ENCODE measurements around the gene KCNMA1. TPM values are rescaled to one million over a fixed set of nuclear protein-coding genes. Genes with fewer than 3 reads are reported as not detected.

Gene KCNMA1
- total and polyA plus RNA-seq, 2 donors (not counting 1 experiment from before 2014, with no cell fraction given), result 0.82 to 3.1 TPM

GRCh38 chr10:77196614-77197013 lies 441.0 kb downstream of the KCNMA1 start:
- intact Hi-C loops (cut with micrococcal nuclease), result no loop called here
- Mint-ChIP-seq H3K4me1 (peaks cover 4% of the 10 kb centered on the region), H3K27ac (no peak overlapping the region), H3K27me3 (peaks cover 21% of the 10 kb centered on the region), H3K4me3 (no peak overlapping the region), H3K9me3 (ENCODE audit: insufficient read depth) (peaks cover 2% of the 10 kb centered on the region)
- DNase-seq, result no peak
- ATAC-seq (ENCODE audit: low read depth), result no peak
- Histone ChIP-seq H3K4me1 (ENCODE audit: control insufficient read depth in 2 of 2, insufficient read depth in 2 of 2, low read length in 2 of 2) (no peaks in the 10 kb centered on the region), H3K27me3 (replicated peaks in 1 of 4; ENCODE audit: control extremely low read depth in 1 of 4, control insufficient read depth in 3 of 4, insufficient read depth in 4 of 4, low read length in 3 of 4) (peaks cover 0 to 5% (median 0%) of the 10 kb centered on the region in 4 experiments), H3K27ac (ENCODE audit: low read length in 2 of 2) (no peak overlapping the region), H2AFZ (ENCODE audit: insufficient read depth, low read depth, low read length, poor library complexity, severe bottlenecking) (no peak overlapping the region), H3K36me3 (replicated peaks in 1 of 2; ENCODE audit: control extremely low read depth in 1 of 2, control insufficient read depth in 1 of 2, extremely low read depth in 1 of 2, insufficient read depth in 2 of 2, low read length in 1 of 2) (no peaks in the 10 kb centered on the region), H3K79me2 (ENCODE audit: control insufficient read depth, insufficient read depth, low read length) (no peaks in the 10 kb centered on the region), H4K20me1 (ENCODE audit: control insufficient read depth, insufficient read depth, low read length, poor library complexity, severe bottlenecking) (no peaks in the 10 kb centered on the region), H3K9me3 (ENCODE audit: control extremely low read depth in 1 of 3, control insufficient read depth in 2 of 3, insufficient read depth in 1 of 3, low read length in 2 of 3) (no peaks in the 10 kb centered on the region), H3K4me2 (replicated peaks; ENCODE audit: low read depth, low read length, poor library complexity, severe bottlenecking) (no peak overlapping the region), H3K4me3 (ENCODE audit: control extremely low read depth in 1 of 5, extremely low read depth in 1 of 5, insufficient read depth in 1 of 5, low read depth in 2 of 5, low read length in 4 of 5) (no peak overlapping the region), H3K9ac (ENCODE audit: low read length) (no peak overlapping the region)
- WGBS (ENCODE audit: insufficient coverage), result 100% methylated on average over 1 of the region's 2 CpGs
- POLR2A ChIA-PET, result no interaction called here
- no peak for TF ChIP-seq CTCF (IDR thresholded peaks at IDR 0.05)
- no peak for TF ChIP-seq EZH2 (IDR thresholded peaks at IDR 0.05; ENCODE audit: borderline replicate concordance, insufficient read depth, low read depth, low read length, poor library complexity, severe bottlenecking)
- CTCF ChIA-PET, result no interaction called here

- no peak overlapping the region for H3K27ac ChIP-seq (ENCODE audit: low read length in 2 of 2)
- no peak overlapping the region for H3K4me3 ChIP-seq (ENCODE audit: control extremely low read depth in 1 of 5, extremely low read depth in 1 of 5, insufficient read depth in 1 of 5, low read depth in 2 of 5, low read length in 4 of 5)
- H3K9me3 ChIP-seq (ENCODE audit: control extremely low read depth in 1 of 3, control insufficient read depth in 2 of 3, insufficient read depth in 1 of 3, low read length in 2 of 3), result no peaks in the 10 kb centered on the region
- ChIA-PET CTCF (no interaction called here), POLR2A (no interaction called here)
- peaks cover 0 to 5% (median 0%) of the 10 kb centered on the region in 4 experiments for H3K27me3 ChIP-seq (replicated peaks in 1 of 4; ENCODE audit: control extremely low read depth in 1 of 4, control insufficient read depth in 3 of 4, insufficient read depth in 4 of 4, low read length in 3 of 4)
- WGBS (ENCODE audit: insufficient coverage), result 67% methylated on average over 1 of the region's 2 CpGs
- H3K36me3 ChIP-seq (replicated peaks in 1 of 2; ENCODE audit: control extremely low read depth in 1 of 2, control insufficient read depth in 1 of 2, extremely low read depth in 1 of 2, insufficient read depth in 2 of 2, low read length in 1 of 2), result no peaks in the 10 kb centered on the region
- no peak overlapping the region for H3K4me3 Mint-ChIP-seq
- no peak overlapping the region for H2AFZ ChIP-seq (ENCODE audit: insufficient read depth, low read depth, low read length, poor library complexity, severe bottlenecking)
- no peak overlapping the region for H3K4me2 ChIP-seq (replicated peaks; ENCODE audit: low read depth, low read length, poor library complexity, severe bottlenecking)
- no peaks in the 10 kb centered on the region for H3K79me2 ChIP-seq (ENCODE audit: control insufficient read depth, insufficient read depth, low read length)
- peaks cover 2% of the 10 kb centered on the region for H3K9me3 Mint-ChIP-seq (ENCODE audit: insufficient read depth)
- peaks cover 4% of the 10 kb centered on the region for H3K4me1 Mint-ChIP-seq
- ATAC-seq (ENCODE audit: low read depth) (no peak), DNase-seq (no peak)
- no peaks in the 10 kb centered on the region for H3K4me1 ChIP-seq (ENCODE audit: control insufficient read depth in 2 of 2, insufficient read depth in 2 of 2, low read length in 2 of 2)
- H4K20me1 ChIP-seq (ENCODE audit: control insufficient read depth, insufficient read depth, low read length, poor library complexity, severe bottlenecking), result no peaks in the 10 kb centered on the region
- no peak overlapping the region for H3K9ac ChIP-seq (ENCODE audit: low read length)
- H3K27ac Mint-ChIP-seq, result no peak overlapping the region
- intact Hi-C loops (cut with micrococcal nuclease), result no loop called here
- no peak for TF ChIP-seq EZH2 (IDR thresholded peaks at IDR 0.05; ENCODE audit: borderline replicate concordance, insufficient read depth, low read depth, low read length, poor library complexity, severe bottlenecking)
- TF ChIP-seq CTCF (IDR thresholded peaks at IDR 0.05), result no peak
- H3K27me3 Mint-ChIP-seq, result peaks cover 16% of the 10 kb centered on the region
Observed at GRCh38 chr10:77195101-77195500, 442.5 kb downstream of the KCNMA1 start.

Measured in B cell (primary cell).